Uterus (tissue), 4 donors: ENCODE measurements around the gene HRH3. TPM values are rescaled to one million over a fixed set of nuclear protein-coding genes. Genes with fewer than 3 reads are reported as not detected.

Source experiments
- DNase-seq, 2 donors: peaks; one replicate each; pipeline ENCODE4 v3.0.0-alpha.2; 2019 to 2020
- H3K27ac ChIP-seq, 2 donors: fragments of 200-600 bp; sonication (generic); 1 replicate in 1 of 2; 2 replicates in 1 of 2; pipeline ENCODE4 v1.5.1; 2016 to 2018
- H3K27me3 ChIP-seq, 2 donors: fragments of 200-600 bp; sonication (generic); one replicate each; pipeline ENCODE4 v1.5.1; 2018 to 2019; ENCODE audit warnings: control low read depth in 1 of 2
- H3K36me3 ChIP-seq, 2 donors: fragments of 200-600 bp; sonication (generic); one replicate each; pipeline ENCODE4 v1.5.1; 2019; ENCODE audit warnings: control low read depth in 1 of 2
- H3K4me1 ChIP-seq, 2 donors: fragments of 200-600 bp; sonication (generic); one replicate each; pipeline ENCODE4 v1.5.1; 2018 to 2019; ENCODE audit warnings: control low read depth in 1 of 2
- H3K4me3 ChIP-seq, 2 donors: fragments of 200-600 bp; sonication (generic); 1 replicate in 1 of 2; 2 replicates in 1 of 2; pipeline ENCODE4 v1.5.1; 2018 to 2019; ENCODE audit warnings: mild to moderate bottlenecking in 1 of 2
- H3K9me3 ChIP-seq, 2 donors: fragments of 200-600 bp; sonication (generic); one replicate each; pipeline ENCODE4 v1.5.1; 2019; ENCODE audit warnings: control low read depth in 1 of 2
- CTCF ChIP-seq, 4 experiments: fragments of 200-600 bp in 2 of 4; fragments of 450-650 bp in 2 of 4; sonication (generic) in 2 of 4; IDR thresholded peaks; one replicate each; pipeline ENCODE4 v1.5.1; 2016 to 2019; ENCODE audit warnings: antibody characterized with exemption in 4 of 4, mild to moderate bottlenecking in 2 of 4, moderate library complexity in 1 of 4
- POLR2A ChIP-seq, 2 donors: fragments of 450-650 bp; IDR thresholded peaks; one replicate each; pipeline ENCODE4 v1.6.1; 2016; ENCODE audit warnings: antibody characterized with exemption in 2 of 2, mild to moderate bottlenecking in 1 of 2, moderate library complexity in 1 of 2
- intact Hi-C: fragments of 100-400 bp; cut with DNase I; formaldehyde crosslinking; loops from one replicate; pipeline ENCODE4 v1.15.1; 2023; ENCODE audit warnings: low total_unique reads
- total RNA-seq, 4 donors: library from RNA; depleted of rRNA in 3 of 4; stranded (reverse); fragments of >200 nt in 3 of 4; gene quantifications; one replicate each; pipeline versions ENCODE4 v1.1.0 to v1.2.4, GENCODE V29; 2014 to 2023
- donor health status: DM: yes; HTN: yes; CAD: no.

HRH3 gene
- total RNA-seq, 4 donors from 2014 or later, result not detected

- Histone ChIP-seq H3K4me3 (no peak overlapping the region), H3K27ac (no peak overlapping the region), H3K36me3 (no peaks in the 10 kb centered on the region), H3K9me3 (no peaks in the 10 kb centered on the region), H3K4me1 (no peaks in the 10 kb centered on the region), H3K27me3 (no peaks in the 10 kb centered on the region)
- DNase-seq, result no peak
- no peak for TF ChIP-seq CTCF (IDR thresholded peaks at IDR 0.05)
- no peak for TF ChIP-seq POLR2A (IDR thresholded peaks at IDR 0.05)
- intact Hi-C loops, result no loop called here
Measured at GRCh38 chr20:62267543-62267942, 47.5 kb upstream of the HRH3 start.

DNA sequence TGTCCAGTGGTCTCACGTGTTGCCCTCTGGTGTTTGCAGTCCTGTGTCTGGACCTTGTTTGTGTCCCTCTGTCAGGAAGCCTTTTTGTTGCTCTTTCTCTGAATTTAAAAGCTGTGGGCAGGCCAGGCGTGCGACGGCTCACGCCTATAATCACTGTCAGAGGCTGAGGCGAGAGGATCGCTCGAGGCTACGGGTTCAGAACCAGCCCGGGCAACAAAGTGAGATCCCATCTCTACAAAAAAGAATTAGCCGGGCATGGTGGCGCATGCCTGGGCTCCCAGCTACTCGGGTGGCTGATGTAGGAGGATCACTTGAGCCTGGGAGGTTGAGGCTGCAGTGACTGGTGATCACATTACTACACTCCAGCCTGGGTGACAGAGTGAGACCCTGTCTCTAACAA is 46.8 kb upstream of the HRH3 start:
- TF ChIP-seq CTCF (IDR thresholded peaks at IDR 0.05), result no peak
- TF ChIP-seq POLR2A (IDR thresholded peaks at IDR 0.05), result no peak
- intact Hi-C loops, result no loop called here
- no peaks in the 10 kb centered on the region for H3K9me3 ChIP-seq
- H3K4me1 ChIP-seq, result no peaks in the 10 kb centered on the region
- no peaks in the 10 kb centered on the region for H3K27me3 ChIP-seq
- H3K36me3 ChIP-seq, result no peaks in the 10 kb centered on the region
- no peak overlapping the region for H3K4me3 ChIP-seq
- no peak overlapping the region for H3K27ac ChIP-seq
- no peak for DNase-seq

- Histone ChIP-seq H3K27ac (no peak overlapping the region), H3K4me3 (no peak overlapping the region), H3K9me3 (no peaks in the 10 kb centered on the region), H3K27me3 (no peaks in the 10 kb centered on the region), H3K36me3 (no peaks in the 10 kb centered on the region), H3K4me1 (no peaks in the 10 kb centered on the region)
- intact Hi-C loops, result no loop called here
- no peak for DNase-seq
- TF ChIP-seq CTCF (IDR thresholded peaks at IDR 0.05), result no peak
- no peak for TF ChIP-seq POLR2A (IDR thresholded peaks at IDR 0.05)
Measured at GRCh38 chr20:62266340-62266739, 46.3 kb upstream of the HRH3 start.

- H3K4me1 ChIP-seq, result no peaks in the 10 kb centered on the region
- TF ChIP-seq CTCF (IDR thresholded peaks at IDR 0.05) (no peak), POLR2A (IDR thresholded peaks at IDR 0.05) (no peak)
- no peak overlapping the region for H3K27ac ChIP-seq
- no peak for DNase-seq
- intact Hi-C loops, result no loop called here
- H3K27me3 ChIP-seq, result no peaks in the 10 kb centered on the region
- H3K36me3 ChIP-seq, result no peaks in the 10 kb centered on the region
- no peak overlapping the region for H3K4me3 ChIP-seq
- no peaks in the 10 kb centered on the region for H3K9me3 ChIP-seq
Measured at GRCh38 chr20:62265365-62265764, 45.3 kb upstream of the HRH3 start.

DNA sequence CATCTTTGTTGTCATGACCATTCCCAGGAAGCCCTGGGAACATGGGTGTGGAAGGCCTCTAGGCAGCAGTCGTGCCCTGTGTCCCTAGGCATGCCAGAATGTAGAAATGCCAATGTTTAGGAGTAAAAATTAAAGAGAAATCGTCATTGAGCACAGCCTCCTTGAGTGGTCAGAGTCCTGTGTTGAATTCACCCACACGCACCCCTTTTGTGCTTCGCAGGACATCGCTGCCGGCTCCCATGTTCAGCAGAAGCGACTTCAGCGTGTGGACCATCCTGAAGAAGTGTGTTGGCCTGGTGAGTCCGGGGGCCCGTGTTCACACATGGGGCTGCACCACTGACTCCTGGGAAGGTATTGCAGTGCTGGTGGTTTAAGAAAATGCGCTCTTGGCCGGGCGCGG is 43.3 kb upstream of the HRH3 start:
- Histone ChIP-seq H3K4me1 (no peaks in the 10 kb centered on the region), H3K9me3 (no peaks in the 10 kb centered on the region), H3K27me3 (no peaks in the 10 kb centered on the region), H3K27ac (no peak overlapping the region), H3K36me3 (no peaks in the 10 kb centered on the region), H3K4me3 (no peak overlapping the region)
- no peak for DNase-seq
- TF ChIP-seq POLR2A (IDR thresholded peaks at IDR 0.05), result no peak
- intact Hi-C loops, result no loop called here

GRCh38 chr20:62262064-62262463 is 42.0 kb upstream of the HRH3 start:
- no peak overlapping the region for H3K4me3 ChIP-seq
- H3K9me3 ChIP-seq, result no peaks in the 10 kb centered on the region
- H3K36me3 ChIP-seq, result no peaks in the 10 kb centered on the region
- no peaks in the 10 kb centered on the region for H3K4me1 ChIP-seq
- H3K27ac ChIP-seq, result no peak overlapping the region
- no peak for DNase-seq
- intact Hi-C loops, result no loop called here
- no peak for TF ChIP-seq CTCF (IDR thresholded peaks at IDR 0.05)
- no peak for TF ChIP-seq POLR2A (IDR thresholded peaks at IDR 0.05)
- no peaks in the 10 kb centered on the region for H3K27me3 ChIP-seq
